ENCODE measurements around the gene DDTL. TPM values are rescaled to one million over a fixed set of nuclear protein-coding genes. Genes with fewer than 3 reads are reported as not detected.

DDTL gene
- total and polyA plus RNA-seq, 2 of the 4 experiments (the other 2 are of a cell fraction): 0.36 to 1.5 TPM

- Histone ChIP-seq H2BK20ac (ENCODE audit: low read depth, low read length) (no peak overlapping the region), H2AK9ac (replicated peaks; ENCODE audit: low read depth, low read length, poor library complexity) (no peak overlapping the region), H3K4me2 (ENCODE audit: low read depth, low read length) (no peak overlapping the region), H3K56ac (ENCODE audit: extremely low read depth, insufficient read depth, low read length) (no peak overlapping the region), H2BK120ac (ENCODE audit: low read depth, low read length) (no peak overlapping the region), H2BK5ac (ENCODE audit: low read depth, low read length, poor library complexity, severe bottlenecking) (no peak overlapping the region), H3K4me3 (ENCODE audit: insufficient read depth, low read depth, low read length) (no peak overlapping the region), H3K18ac (ENCODE audit: low read depth, low read length) (no peak overlapping the region), H4K5ac (ENCODE audit: low read depth, low read length) (no peak overlapping the region), H3K79me1 (ENCODE audit: low read depth in 1 of 2, low read length in 2 of 2) (no peaks in the 10 kb centered on the region), H3K27ac (ENCODE audit: insufficient read depth, low read length) (no peak overlapping the region), H4K8ac (ENCODE audit: low read depth in 2 of 2, low read length in 2 of 2) (no peak overlapping the region), H2BK15ac (ENCODE audit: low read depth, low read length) (no peak overlapping the region), H4K91ac (ENCODE audit: insufficient read depth, low read depth, low read length) (no peak overlapping the region), H3K4me1 (ENCODE audit: control insufficient read depth, insufficient read depth, low read length) (no peaks in the 10 kb centered on the region), H2AK5ac (ENCODE audit: low read depth, low read length) (no peak overlapping the region), H3K9me1 (ENCODE audit: insufficient read depth, low read length) (no peaks in the 10 kb centered on the region), H3K27me3 (ENCODE audit: control insufficient read depth, insufficient read depth, low read length) (no peaks in the 10 kb centered on the region), H3K14ac (replicated peaks; ENCODE audit: low read depth, low read length) (no peak overlapping the region), H4K20me1 (ENCODE audit: insufficient read depth, low read length) (no peaks in the 10 kb centered on the region), H3K9me3 (ENCODE audit: control insufficient read depth, insufficient read depth, low read length) (no peaks in the 10 kb centered on the region), H3K36me3 (ENCODE audit: control insufficient read depth, insufficient read depth, low read length) (no peaks in the 10 kb centered on the region), H3K9ac (ENCODE audit: low read depth, low read length) (no peak overlapping the region), H3K4ac (ENCODE audit: low read depth, low read length) (no peak overlapping the region), H3K23ac (ENCODE audit: low read depth, low read length) (no peak overlapping the region), H2AFZ (replicated peaks; ENCODE audit: low read length, poor library complexity) (no peak overlapping the region)
- intact Hi-C loops (cut with micrococcal nuclease) (no loop called here), dilution Hi-C loops (cut with HindIII; ENCODE audit: low sequenced_read_pairs, unreplicated experiment) (no loop called here), in situ Hi-C loops (cut with MboI; ENCODE audit: low sequenced_read_pairs) (loop anchor here (5.0 kb wide), 1 partner anchor 175 kb away; no protein-coding TSS in a partner anchor)
- ATAC-seq (ENCODE audit: low read depth) (no peak), DNase-seq (no peak)
- no TSS peak for BruUV-seq (replicated peaks)
- CTCF ChIA-PET: interaction anchor here (0.7 kb wide), 1 partner anchor 1391 kb away, joined by 3 read pairs; no protein-coding TSS in a partner anchor
- no peak for TF ChIP-seq CHD1 (IDR thresholded peaks at IDR 0.05; ENCODE audit: low read depth, low read length)
- TF ChIP-seq NFE2L2 (IDR thresholded peaks at IDR 0.05; ENCODE audit: low read depth, low read length): no peak
- TF ChIP-seq RCOR1 (IDR thresholded peaks at IDR 0.05; ENCODE audit: insufficient replicate concordance, low read length): no peak
- TF ChIP-seq SMC3 (IDR thresholded peaks at IDR 0.05; ENCODE audit: low read depth, low read length): no peak
- TF ChIP-seq MAFK (IDR thresholded peaks at IDR 0.05; ENCODE audit: low read depth, low read length): no peak
- TF ChIP-seq FOS (IDR thresholded peaks at IDR 0.05; ENCODE audit: low read depth, low read length): no peak
- TF ChIP-seq POLR2A (IDR thresholded peaks at IDR 0.05; ENCODE audit: low read depth, low read length): no peak
- no peak for TF ChIP-seq MXI1 (IDR thresholded peaks at IDR 0.05; ENCODE audit: borderline replicate concordance, low read depth, low read length)
- TF ChIP-seq MAZ (IDR thresholded peaks at IDR 0.05; ENCODE audit: borderline replicate concordance, low read depth, low read length): no peak
- no peak for TF ChIP-seq CTCF (conservative IDR thresholded peaks at IDR 0.05; ENCODE audit: low read depth, low read length)
- no peak for TF ChIP-seq ELK1 (IDR thresholded peaks at IDR 0.05; ENCODE audit: borderline replicate concordance, low read depth, low read length)
- TF ChIP-seq BHLHE40 (IDR thresholded peaks at IDR 0.05; ENCODE audit: low read depth, low read length): no peak
- TF ChIP-seq RFX5 (IDR thresholded peaks at IDR 0.05; ENCODE audit: low read depth, low read length): no peak
- TF ChIP-seq CEBPB (IDR thresholded peaks at IDR 0.05; ENCODE audit: low read depth, low read length): no peak
- TF ChIP-seq USF2 (IDR thresholded peaks at IDR 0.05; ENCODE audit: low read depth, low read length): no peak
- TF ChIP-seq RAD21 (IDR thresholded peaks at IDR 0.05; ENCODE audit: low read length): no peak
- POLR2A ChIA-PET (ENCODE audit: unreplicated experiment): no interaction called here
- no CpG with 5 or more reads among the region's 3 CpGs for WGBS, 2 experiments (ENCODE audit: extremely low coverage in 2 of 2, insufficient read length in 1 of 2)
These were observed 30.4 kb downstream of the DDTL start for GRCh38 chr22:23997092-23997491.

Data from IMR-90 (cell line).